GM19455 (cell line): Measurements from ENCODE around the gene ZNF578.
"Not testable (repeated sequence)": the region's sequence is repeated elsewhere in the genome, so short reads cannot be mapped to it uniquely, and the experiment has no call there.

Source experiments
- ATAC-seq: cut with Tn5 transposase; IDR thresholded peaks from one replicate; pipeline ENCODE4 v1.9.1; 2021; ENCODE audit not compliant: unreplicated experiment

Gene ZNF578

DNA sequence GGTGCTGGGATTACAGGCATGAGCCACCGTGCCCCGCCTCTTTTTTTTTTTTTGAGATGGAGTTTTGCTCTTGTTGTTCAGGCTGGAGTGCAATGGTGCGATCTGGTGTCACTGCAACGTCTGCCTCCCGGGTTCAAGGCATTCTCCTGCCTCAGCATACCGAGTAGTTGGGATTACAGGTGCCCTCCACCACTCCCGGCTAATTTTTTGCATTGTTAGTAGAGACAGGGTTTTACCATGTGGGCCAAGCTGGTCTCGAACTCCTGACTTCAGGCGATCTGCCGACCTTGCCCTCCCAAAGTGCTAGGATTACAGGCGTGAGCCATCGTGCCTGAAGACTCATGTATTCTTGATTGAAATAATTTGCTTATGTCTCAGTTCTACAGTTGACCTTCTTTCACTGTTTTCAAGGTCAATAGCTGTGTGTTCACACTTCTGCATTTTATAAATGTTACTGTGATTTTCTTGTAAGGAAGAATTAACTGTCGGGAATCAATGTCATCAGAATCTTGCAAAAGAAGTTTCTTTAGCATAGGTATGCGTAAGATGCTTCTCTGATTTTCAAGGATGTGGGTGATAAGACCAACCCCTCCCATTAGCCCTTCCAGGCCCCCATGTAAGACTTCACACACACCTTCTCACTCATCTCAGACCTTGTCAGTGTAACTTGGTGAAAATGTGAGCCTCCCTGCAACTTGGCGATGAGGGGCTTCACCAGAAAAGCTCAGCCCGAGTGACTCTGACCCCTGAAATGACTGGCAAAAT is 104.1 kb downstream of the ZNF578 start:
- ATAC-seq, result no peak

DNA sequence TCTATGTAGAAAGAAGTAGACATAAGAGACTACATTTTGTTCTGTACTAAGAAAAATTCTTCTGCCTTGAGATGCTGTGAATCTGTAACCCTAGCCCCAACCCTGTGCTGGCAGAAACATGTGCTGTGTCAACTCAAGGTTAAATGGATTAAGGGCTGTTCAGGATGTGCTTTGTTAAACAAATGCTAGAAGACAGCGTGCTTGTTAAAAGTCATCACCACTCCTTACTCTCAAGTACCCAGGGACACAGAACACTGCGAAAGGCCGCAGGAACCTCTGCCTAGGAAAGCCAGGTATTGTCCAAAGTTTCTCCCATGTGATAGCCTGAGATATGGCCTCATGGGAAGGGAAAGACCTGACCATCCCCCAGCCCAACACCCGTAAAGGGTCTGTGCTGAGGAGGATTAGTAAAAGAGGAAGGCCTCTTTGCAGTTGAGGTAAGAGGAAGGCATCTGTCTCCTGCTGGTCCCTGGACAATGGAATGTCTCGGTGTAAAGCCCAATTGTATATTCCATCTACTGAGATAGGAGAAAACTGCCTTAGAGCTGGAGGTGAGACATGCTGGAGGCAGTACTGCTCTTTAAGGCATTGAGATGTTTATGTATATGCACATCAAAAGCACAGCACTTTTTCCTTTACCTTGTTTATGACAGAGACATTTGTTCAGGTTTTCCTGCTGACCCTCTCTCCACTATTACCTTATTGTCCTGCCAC is 105.5 kb downstream of the ZNF578 start:
- ATAC-seq, result not testable (repeated sequence)

DNA sequence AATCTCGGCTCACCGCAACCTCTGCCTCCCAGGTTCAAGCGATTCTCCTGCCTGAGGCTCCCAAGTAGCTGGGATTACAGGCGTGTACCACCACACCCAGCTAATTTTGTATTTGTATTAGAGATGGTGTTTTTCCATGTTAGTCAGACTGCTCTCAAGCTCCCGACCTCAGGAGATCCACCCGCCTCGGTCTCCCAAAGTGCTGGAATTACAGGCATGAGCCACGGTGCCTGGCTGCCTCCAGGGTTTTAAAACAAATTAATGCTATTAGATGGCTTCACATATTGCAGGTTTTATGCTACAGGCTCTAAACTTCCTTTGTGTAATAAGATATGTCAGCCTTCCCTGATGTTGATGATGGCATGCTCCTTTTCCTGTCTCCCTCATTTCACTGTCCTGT is 108.3 kb downstream of the ZNF578 start:
- not testable (repeated sequence) for ATAC-seq
